SK-MEL-5 (cell line): ENCODE measurements around the gene CRKL. TPM values are rescaled to one million over a fixed set of nuclear protein-coding genes. Genes with fewer than 3 reads are reported as not detected.
"Not testable (repeated sequence)": the region's sequence is repeated elsewhere in the genome, so short reads cannot be mapped to it uniquely, and the experiment has no call there.

ENCODE experiments used
- DNase-seq: peaks from one replicate; pipeline ENCODE4 v3.0.0-alpha.2; 2016; ENCODE audit warnings: low read depth, low spot score
- in situ Hi-C: cut with HindIII; loops from 2 replicates; pipeline ENCODE4 v1.10.0; 2016; ENCODE audit warnings: low sequenced_read_pairs, high pct_unique_total_duplicates, low pct_unique_long_range_greater_than_20kb
- total RNA-seq: library from RNA; depleted of rRNA; stranded (reverse); fragments of >200 nt; shearing (Covaris generic); gene quantifications from 2 replicates; pipeline ENCODE4 v1.2.3, GENCODE V29; 2014

The CRKL gene
- total RNA-seq, 1 experiment from 2014 or later, result 33.5 TPM

GRCh38 chr22:20890975-20891374 lies 26.2 kb upstream of the CRKL start:
- no peak for DNase-seq
- in situ Hi-C loops, result no loop called here

GRCh38 chr22:20897737-20898136 lies 19.5 kb upstream of the CRKL start:
- DNase-seq, in situ Hi-C loops: not testable (repeated sequence)

GRCh38 chr22:20899827-20900423 lies 17.3 kb upstream of the CRKL start:
- in situ Hi-C loops, result no loop called here
- DNase-seq, result no peak

GRCh38 chr22:20901093-20902033 lies 15.8 kb upstream of the CRKL start:
- DNase-seq, result not testable (repeated sequence)

GRCh38 chr22:20903093-20903492 lies 14.1 kb upstream of the CRKL start:
- no peak for DNase-seq
- in situ Hi-C loops, result no loop called here

More at GRCh38 chr22:20901093-20902033, 15.8 kb upstream of the CRKL start:
- in situ Hi-C loops, result not testable (repeated sequence)

GRCh38 chr22:20904008-20904979 lies 12.9 kb upstream of the CRKL start:
- in situ Hi-C loops, result no loop called here
- no peak for DNase-seq

- no peak for DNase-seq
- in situ Hi-C loops, result no loop called here
These were observed 12.2 kb upstream of the CRKL start for GRCh38 chr22:20904980-20905355.

- DNase-seq, result no peak
- in situ Hi-C loops, result no loop called here
These were observed 11.5 kb upstream of the CRKL start for GRCh38 chr22:20905415-20906386.

GRCh38 chr22:20906387-20906767 lies 10.8 kb upstream of the CRKL start:
- no peak for DNase-seq
- in situ Hi-C loops, result no loop called here

GRCh38 chr22:20908717-20909116 lies 8.5 kb upstream of the CRKL start:
- DNase-seq, in situ Hi-C loops: not testable (repeated sequence)

- in situ Hi-C loops, result no loop called here
- no peak for DNase-seq
These were observed 7.5 kb upstream of the CRKL start for GRCh38 chr22:20909543-20910303.

- in situ Hi-C loops, result no loop called here
These were observed 4.7 kb upstream of the CRKL start for GRCh38 chr22:20912494-20912893.

GRCh38 chr22:20918663-20919218 lies 1.5 kb downstream of the CRKL start:
- in situ Hi-C loops, result no loop called here
- peak; percentile 15 for DNase-seq

More at GRCh38 chr22:20912494-20912893, 4.7 kb upstream of the CRKL start:
- no peak for DNase-seq

- DNase-seq, result no peak
- in situ Hi-C loops, result no loop called here
These were observed 2.5 kb downstream of the CRKL start for GRCh38 chr22:20919718-20920117.

- no peak for DNase-seq
- in situ Hi-C loops, result no loop called here
These were observed 3.6 kb downstream of the CRKL start for GRCh38 chr22:20920881-20921203.

GRCh38 chr22:20922141-20922751 lies 5.0 kb downstream of the CRKL start:
- in situ Hi-C loops, result no loop called here
- no peak for DNase-seq
